Transverse colon (tissue), 4 donors: ENCODE results near the gene TLE5.

Experiments used
- POLR2AphosphoS5 ChIP-seq, 3 donors: sonication (generic); formaldehyde crosslinking; IDR thresholded peaks; one replicate each; pipeline ENCODE4 v1.6.1; 2016; ENCODE audit warnings: antibody characterized with exemption in 3 of 3
- TF ChIP-seq, protein P1 (sequence below), 5 experiments: fragments of 200-600 bp in 3 of 5; fragments of 450-650 bp in 2 of 5; sonication (generic) in 3 of 5; IDR thresholded peaks; 1 replicate in 2 of 5; 2 replicates in 3 of 5; pipeline ENCODE4 v1.5.1; 2016 to 2017; ENCODE audit warnings: antibody characterized with exemption in 5 of 5, inconsistent platforms in 3 of 5, mild to moderate bottlenecking in 2 of 5, moderate library complexity in 1 of 5

GRCh38 chr19:3084943-3085342 is 22.6 kb upstream of the TLE5 start:
- TF ChIP-seq POLR2AphosphoS5 (IDR thresholded peaks at IDR 0.05): peak; percentile 5 to 83 (median 70)
- TF ChIP-seq, protein P1, sequence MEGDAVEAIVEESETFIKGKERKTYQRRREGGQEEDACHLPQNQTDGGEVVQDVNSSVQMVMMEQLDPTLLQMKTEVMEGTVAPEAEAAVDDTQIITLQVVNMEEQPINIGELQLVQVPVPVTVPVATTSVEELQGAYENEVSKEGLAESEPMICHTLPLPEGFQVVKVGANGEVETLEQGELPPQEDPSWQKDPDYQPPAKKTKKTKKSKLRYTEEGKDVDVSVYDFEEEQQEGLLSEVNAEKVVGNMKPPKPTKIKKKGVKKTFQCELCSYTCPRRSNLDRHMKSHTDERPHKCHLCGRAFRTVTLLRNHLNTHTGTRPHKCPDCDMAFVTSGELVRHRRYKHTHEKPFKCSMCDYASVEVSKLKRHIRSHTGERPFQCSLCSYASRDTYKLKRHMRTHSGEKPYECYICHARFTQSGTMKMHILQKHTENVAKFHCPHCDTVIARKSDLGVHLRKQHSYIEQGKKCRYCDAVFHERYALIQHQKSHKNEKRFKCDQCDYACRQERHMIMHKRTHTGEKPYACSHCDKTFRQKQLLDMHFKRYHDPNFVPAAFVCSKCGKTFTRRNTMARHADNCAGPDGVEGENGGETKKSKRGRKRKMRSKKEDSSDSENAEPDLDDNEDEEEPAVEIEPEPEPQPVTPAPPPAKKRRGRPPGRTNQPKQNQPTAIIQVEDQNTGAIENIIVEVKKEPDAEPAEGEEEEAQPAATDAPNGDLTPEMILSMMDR (IDR thresholded peaks at IDR 0.05): no peak
